GM18858 (cell line): Measurements from ENCODE around the gene HNRNPUL1.
A peak's percentile ranks its signal among the peaks of the same experiment; 100 is the strongest.
"Not testable (repeated sequence)": the region's sequence is repeated elsewhere in the genome, so short reads cannot be mapped to it uniquely, and the experiment has no call there.

Experiments used
- ATAC-seq: cut with Tn5 transposase; IDR thresholded peaks from one replicate; pipeline ENCODE4 v1.9.1; 2021; ENCODE audit not compliant: unreplicated experiment

The HNRNPUL1 gene

DNA sequence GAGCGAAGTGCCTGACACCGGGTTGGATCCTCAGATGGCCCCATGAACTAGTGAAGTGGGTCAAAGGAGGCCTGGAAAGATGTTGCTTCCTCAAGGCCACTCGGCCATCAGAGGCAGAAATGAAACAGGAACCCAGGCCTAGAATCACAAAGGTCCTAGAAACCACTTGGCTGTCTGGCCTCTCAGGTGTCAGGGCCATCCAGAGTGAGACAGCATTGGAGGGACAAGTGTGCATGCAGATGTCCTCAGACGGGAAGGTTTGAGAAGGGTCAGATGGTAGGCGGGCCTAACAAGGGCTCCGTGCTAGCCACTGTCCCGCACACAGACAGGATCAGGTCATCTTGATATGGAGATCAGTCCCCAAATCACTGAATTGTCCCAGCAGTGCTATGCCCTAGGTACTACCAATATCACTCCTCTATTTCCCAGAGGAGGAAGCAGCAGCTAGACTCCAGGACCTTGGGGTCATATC lies 60.1 kb downstream of the HNRNPUL1 start:
- no peak for ATAC-seq

DNA sequence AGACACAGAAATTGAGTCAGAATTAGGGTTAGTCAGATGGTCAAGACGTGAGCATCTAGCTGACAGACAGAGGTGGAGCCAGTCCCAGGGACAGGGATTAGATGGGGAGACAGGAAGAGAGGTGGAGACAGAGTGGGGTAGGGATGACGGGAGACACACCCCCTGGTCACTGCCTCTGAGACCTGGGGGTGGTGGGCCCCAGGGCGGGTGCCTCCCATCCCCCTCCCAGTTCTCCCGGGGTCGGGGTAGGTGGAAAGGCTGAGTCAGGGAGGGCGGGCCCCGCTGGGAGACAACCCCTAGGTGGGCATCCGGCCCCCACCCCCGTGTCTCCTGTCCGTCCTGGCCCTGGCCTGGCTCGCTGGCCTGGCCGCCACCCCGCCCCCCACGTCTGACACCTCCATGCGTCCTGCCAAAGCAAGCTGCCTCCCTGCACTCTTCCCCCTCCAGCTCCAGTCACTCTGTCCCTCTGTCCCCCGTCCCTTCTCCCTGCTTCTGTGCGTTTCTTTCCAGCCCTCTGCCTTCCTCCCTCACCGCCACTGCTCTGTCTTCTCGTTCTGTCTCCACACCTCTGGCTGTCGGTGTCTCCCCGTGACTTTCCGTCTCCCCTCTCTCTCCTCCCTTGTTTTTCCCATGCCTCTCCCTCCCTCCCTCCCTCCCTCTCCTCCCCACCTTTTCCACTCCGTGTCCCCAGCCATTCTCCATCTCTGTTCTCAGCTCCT lies 60.9 kb downstream of the HNRNPUL1 start:
- ATAC-seq: no peak

DNA sequence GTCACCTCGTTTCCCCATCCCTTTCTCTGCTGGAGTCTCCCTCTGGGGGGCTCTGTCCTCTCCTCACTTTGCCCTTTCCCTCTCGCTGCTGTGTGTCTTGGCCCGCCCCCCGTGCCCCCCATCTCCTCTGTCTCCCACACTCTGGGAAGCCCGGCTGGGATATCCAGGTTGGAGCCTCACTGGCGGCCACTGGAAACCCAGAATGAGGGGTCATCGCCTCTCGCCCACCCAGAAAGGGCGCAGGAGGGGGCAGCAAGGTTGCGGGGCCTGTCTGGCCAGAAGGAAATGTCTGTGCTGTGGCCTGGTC lies 61.4 kb downstream of the HNRNPUL1 start:
- ATAC-seq: no peak

DNA sequence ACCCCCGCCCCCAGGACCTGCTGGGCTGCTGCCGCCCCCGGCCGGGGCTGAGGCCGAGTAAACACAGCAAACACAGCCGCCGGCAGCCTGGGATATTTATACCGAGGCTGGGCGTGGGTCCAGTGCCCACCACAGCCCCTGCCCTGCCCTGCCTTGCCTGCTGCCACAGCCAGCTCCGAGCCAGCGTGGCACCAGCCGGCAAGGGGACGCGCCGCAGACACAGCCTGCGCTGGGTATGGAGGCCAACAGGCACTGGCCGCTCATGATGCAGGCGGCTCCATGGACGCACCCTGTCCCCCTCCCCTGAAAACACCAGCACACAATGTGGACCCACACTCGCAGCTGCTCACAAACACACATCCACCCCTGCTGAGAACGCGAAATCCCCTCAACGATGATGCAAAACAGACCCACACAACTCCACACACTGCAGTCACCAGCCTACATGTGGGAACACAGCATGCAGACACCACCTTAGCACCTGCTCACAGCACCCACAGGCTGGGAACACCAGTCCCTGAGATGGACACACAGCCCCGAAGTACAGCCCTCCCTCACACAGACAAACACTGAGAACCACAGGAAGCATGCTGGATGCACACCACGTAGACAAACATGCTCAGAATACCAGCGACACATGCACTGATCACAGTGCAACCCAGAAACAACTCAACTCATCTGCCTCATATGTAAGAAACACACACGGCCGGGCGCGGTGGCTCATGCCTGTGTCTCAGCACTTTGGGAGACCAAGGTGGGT lies 62.0 kb downstream of the HNRNPUL1 start:
- ATAC-seq: no peak

DNA sequence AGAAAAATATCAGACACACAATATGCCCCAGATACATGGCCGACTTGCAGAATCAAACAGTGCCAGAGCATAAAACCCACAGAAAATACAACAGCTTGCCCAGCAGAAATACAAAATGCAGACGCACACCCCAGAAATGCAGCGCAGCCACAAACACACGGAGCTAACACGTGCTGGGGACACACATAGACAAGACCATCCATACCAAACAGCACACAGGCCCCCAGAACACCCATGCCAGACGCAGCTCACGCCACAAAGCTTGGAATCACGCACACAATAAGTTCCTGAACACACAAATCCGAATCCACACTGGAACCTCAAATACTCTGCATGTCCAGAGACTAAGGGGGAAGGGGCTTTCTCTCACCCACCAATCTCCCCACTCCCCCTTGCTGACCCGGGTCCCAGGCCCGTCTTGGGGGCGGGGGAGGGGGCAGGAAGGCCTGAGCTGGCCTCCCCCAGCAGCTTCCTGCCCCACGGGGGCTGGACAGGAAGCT lies 63.0 kb downstream of the HNRNPUL1 start:
- peak; percentile 4 for ATAC-seq

DNA sequence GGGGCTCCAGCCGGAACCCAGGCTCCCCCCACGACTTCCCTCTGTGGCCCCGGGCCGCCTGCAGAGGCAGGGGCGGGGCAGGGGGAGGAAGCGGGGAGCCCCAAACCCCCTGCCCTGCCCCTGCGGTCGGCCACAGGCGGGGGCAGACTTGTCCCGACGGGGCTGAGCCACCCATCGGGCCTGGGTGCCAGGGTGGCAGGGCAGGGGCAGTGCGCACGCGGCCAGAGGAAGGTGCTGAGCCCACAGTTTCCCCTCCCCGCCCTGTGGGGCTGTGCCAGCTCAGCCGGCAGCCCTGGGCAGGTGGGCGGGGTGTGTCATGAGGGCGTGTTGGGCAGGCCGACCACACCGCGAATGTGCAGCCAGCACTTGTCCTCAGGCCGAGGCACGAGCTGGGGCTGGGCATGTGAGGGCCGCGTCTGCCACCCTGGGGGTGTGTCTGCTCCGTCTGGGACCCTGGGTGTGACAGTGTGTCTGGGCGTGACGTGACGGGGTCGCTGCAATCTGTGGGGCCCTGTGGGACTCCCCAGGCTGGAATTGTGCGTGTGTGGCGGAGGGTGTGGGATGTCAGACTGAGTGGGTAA lies 63.5 kb downstream of the HNRNPUL1 start:
- ATAC-seq: peak; percentile 38

DNA sequence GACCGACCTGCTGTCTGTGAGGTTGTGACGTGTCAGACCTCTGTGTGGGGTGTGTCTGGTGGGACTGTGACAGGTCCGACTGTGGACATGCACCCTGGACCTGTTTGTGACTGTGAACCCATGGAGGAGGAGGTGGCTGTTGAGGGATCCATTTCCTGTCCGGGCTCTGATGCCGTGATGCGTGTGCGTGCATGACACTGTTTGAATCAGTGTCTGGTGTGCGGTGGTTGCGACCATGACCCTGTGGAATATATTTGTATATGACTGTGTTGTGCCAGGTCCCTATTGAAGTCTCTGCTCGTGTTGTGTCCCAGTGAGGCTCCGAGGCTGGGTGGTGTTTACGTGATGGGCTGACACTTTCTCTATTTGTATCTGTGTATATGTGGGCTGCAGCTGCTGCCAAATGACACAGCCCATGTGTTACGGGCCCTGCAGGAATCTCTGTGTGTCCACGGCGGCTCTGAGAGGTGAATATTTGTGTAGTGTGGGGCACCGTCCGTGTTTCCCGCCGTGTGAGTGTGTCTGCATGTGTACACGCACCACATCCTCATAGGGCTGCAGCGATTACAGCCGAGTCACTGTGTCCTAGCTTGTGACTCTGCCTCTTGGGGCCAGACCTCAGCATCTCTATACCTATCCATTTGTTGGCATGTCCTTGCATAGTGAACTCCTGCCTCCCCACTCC lies 64.1 kb downstream of the HNRNPUL1 start:
- ATAC-seq: no peak

DNA sequence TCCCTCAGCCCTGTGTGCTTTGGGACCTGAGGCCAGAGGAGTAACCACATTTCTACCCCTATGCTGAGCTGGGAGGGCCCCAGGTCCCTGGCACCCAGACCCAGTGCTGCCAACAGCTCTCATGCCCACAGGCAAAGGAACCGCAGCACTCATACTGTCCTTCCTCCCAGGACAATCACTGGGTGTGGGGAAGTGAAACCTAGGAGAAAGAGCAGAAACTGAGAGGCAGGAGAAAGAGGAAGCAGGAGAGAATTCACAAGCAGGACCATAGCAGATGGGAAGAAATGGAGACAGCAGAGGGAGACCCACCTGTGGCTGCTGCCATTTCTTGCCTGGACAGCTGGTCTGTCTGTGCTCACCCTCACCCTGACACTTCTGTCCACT lies 64.7 kb downstream of the HNRNPUL1 start:
- ATAC-seq: no peak

DNA sequence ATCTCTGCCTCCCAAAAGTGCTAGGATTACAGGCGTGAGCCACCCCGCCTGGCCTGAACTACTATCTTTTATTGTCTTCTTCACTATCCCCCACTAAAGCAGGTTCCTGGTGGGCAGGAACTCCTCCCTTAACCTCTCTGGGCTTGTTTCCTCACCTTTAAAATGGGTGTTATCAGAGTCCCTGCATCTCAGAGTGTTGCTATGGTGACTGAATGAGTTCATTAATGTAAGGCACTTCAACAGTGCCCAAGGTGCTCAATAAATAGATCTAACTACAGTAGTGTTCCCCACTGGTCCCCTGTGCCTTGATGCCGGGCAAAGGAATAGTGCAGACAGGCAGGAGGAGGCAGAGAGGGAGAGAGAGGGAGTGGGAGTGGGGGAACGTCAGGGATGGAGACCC lies 66.3 kb downstream of the HNRNPUL1 start:
- ATAC-seq: no peak

DNA sequence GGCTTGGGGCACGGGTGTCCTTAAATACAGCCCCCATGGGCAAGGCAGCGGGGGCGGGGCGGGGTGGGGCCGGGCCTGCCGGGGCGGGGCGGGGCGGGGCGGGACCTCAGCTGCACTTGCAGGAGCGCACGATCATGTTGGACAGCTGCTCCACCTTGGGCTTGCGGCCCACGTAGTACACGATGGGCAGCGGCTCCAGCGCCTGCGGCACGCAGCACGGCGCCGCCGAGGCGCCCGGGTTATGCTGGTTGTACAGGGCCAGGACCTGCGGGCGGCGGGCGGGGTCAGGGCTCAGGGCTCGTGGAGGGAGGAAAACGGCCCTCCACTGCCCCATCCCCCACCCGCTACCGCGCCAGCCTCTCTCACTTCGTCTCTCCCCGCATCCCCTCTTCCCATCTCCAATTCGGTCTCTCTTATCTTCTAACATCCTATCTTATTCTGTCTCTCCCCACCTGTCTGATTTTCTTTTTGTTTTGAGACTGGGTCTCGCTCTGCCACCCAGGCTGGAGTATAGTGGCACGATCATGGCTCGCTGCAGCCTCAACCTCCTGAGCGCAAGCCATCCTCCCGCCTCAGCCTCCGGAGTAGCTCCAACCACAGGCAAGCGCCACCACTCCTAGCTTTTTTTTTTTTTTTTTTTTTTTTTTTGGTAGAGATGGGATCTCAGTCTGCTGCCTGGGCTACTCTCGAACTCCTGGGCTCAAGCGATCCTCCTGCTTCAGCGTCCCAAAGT lies 66.9 kb downstream of the HNRNPUL1 start:
- ATAC-seq: no peak

DNA sequence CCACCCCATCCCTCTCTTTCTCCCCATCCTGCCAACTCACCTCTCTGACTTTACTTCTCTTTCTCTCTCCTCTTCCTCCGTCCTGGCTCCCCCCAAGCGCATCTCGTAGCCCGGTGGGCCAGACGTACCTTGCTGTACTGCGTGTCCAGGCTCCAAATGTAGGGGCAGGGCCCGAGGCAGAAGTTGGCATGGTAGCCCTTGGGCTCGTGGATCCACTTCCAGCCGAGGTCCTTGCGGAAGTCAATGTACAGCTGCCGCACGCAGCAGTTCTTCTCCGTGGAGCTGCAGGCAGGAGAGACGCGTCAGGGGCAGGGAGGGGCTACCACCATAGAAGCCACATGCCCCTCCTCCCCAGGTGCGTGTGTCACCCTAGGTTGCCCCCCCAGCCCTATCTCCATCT lies 67.8 kb downstream of the HNRNPUL1 start:
- no peak for ATAC-seq

DNA sequence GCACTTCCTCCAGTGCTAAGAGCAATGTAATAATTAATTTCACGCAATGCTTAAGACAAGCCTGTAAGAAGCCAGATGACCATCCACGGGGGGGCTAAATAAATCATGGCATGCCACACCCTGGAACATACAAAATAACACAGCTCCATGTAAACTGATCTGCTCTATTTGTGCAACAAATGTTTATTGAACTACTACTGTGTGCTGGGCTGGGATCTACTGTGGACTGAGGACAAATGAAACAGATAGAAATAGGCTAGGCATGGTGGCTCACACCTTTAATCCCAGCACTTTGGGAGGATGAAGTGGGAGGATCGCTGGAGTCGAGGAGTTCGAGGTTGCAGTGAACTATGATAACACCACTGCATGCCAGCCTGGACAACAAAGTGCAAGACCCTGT lies 68.3 kb downstream of the HNRNPUL1 start:
- no peak for ATAC-seq

DNA sequence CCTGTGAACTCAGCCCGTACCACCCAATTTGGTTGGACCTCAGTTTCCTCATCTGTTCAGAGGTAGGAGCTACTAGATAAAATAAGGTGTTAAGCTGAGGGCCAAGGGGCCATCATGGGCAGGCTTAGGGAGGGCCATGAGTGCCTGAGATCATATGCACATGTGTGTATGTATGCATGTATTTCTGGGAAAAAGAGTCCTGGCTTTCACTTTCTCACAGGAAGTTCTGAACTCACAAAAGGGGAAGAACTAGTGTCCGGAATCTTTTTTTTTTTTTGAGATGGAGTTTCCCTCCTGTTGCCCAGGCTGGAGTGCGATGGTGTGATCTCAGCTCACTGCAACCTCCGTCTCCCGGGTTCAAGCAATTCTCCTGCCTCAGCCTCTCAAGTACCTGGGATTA lies 70.6 kb downstream of the HNRNPUL1 start:
- ATAC-seq: no peak

DNA sequence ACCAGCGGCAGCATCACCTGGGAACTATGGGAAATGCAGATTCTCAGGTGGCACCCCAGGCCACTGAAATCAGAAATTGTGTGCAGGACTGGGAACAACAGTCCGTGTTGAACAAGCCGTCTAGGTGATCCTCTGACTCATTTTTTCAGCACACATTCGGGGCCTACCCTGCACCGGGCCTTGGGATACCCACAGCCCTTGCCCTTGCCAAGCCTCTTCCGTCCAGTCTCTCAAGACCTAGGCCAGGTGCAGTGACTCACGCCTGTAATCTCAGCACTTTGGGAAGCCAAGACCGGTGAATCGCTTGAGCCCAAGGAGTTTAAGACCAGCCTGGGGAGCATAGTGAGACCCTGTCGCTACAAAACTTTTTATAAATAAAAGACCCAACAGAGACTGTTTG lies 71.3 kb downstream of the HNRNPUL1 start:
- no peak for ATAC-seq

DNA sequence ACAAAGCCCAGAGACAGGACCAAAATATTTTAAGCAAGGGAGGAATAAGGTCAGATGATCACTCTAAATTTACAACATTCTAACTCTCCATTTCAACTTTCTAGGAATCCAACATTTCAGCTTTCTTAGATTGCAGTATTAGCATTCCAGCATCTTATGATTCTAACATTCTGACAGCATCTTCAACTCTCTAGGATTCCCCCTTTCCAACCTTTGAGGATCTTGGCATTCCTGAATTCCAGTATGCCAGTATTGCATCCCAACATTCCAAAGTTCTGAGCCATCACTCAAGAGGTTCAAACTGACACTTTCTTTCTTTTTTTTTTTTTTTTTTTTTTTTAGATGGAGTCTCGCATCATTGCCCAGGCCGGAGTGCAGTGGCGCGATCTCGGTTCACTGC lies 75.8 kb downstream of the HNRNPUL1 start:
- no peak for ATAC-seq

DNA sequence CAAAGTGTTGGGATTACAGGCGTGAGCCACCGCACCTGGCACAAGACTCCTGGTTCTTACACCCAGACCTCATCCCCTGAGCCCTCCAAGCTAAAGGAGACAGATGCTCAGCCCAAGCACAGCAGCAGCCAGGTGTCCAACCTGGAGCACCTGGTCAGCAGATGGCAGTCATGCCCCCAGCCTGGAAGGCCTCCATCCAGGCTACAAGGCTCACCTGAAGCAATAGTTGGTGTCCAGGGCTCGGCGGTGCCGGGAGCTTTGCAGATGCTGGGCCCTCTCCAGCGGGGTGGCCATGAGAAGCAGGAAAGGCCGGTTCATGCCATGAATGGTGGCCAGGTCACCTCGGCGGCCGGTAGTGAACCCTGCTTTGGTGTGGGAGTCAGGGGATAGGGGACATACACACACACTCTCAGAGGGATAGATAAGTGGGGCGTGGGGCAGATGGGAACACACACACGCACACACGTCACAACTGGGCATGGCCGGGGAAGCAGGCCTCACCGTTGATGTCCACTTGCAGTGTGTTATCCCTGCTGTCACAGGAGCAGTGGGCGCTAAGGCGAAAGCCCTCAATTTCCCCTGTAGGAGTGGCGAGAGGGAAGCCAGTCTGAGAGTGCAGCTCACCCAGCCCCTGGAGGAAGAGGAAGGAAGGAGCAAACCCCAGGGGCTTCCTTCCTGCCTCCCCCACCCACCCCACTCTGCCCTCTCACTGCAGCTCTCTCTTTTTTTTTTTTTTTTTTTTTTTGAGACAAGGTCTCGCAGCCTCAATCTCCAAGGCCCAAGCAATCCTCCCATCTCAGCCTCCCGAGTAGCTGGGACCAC lies 77.7 kb downstream of the HNRNPUL1 start:
- no peak for ATAC-seq

DNA sequence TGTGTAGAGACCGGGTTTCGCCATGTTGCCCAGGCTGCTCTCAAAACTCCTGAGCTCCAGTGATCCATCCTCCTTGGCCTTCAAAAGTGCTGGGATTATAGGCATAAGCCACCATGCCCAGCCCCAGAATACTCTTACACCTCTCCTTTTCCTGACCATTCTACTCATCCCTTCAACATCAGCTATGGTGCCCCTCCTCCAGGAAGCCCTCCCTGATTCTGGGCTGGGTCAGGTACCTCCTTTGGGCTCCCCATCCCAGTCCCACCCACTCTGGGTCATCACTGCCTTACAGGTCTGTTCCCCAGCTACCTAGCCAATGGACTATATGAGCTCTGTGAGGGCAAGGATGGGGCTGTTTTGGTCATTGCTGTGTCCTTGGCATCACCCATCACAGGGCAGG lies 80.0 kb downstream of the HNRNPUL1 start:
- ATAC-seq: no peak

DNA sequence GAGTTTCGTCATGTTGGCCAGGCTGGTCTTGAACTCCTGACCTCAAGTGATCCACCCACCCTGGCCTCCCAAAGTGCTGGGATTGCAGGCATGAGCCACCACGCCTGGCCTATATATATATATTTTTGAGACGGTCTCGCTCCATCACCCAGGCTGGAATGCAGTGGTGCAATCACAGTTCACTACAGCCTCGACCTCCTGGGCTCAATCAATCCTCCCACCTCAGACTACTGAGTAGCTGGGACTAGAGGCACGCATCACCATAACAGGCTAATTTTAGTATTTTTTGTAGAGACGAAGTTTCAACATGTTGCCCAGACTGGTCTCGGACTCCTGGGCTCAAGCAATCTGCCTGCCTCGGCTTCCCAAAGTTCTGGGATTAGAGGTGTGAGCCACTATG lies 82.7 kb downstream of the HNRNPUL1 start:
- not testable (repeated sequence) for ATAC-seq

DNA sequence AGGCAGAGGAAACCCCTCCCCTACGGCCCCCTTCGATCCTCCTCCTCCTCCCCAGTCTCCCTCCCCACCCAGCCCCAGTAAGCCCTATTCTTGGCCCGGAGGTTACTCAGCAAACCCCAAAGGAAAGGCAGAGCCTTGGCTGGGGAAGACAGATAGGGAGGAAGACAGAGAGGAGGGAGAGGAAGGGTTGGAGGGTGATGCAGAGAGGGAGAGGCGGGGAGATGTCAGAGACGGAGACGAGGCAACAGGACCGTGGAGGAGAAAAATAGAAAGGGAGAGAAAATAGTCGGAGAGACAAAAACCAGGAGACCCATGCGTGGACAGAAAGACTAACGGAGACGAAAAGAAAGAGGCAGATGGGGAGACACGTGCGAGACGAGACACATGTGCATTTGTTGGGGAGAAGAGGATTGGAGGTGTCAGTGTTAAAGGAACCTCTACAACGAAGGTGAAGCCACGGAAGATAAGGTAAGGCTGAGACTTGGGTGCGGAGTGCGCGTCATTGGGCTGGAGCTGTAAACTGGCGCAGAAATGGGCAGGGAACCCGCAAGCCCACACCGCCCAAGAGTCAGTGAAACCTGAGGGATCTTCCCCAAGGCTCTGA lies 86.7 kb downstream of the HNRNPUL1 start:
- ATAC-seq: no peak
